ENCODE data around the gene KLHL18. TPM values are rescaled to one million over a fixed set of nuclear protein-coding genes. Genes with fewer than 3 reads are reported as not detected.

KLHL18 gene
- total RNA-seq (10.6 TPM), polyA plus RNA-seq (ENCODE audit: insufficient read depth in 1 of 8, insufficient read length in 8 of 8, low replicate concordance in 1 of 8) (10 to 100 TPM; 10.6 to 17.3 (median 14.8) TPM)
- long read RNA-seq, donor 1, full-length matches to known transcripts: 6 of 6 reads
- long read RNA-seq, donor 1, partial matches to known transcripts: 0 of 6 reads
- long read RNA-seq, donor 1, other reads (novel, unspliced or antisense): 0 of 6 reads
- long read RNA-seq, donor 2, partial matches to known transcripts: 0 of 1 reads
- long read RNA-seq, donor 2, other reads (novel, unspliced or antisense): 0 of 1 reads
- long read RNA-seq, donor 3, full-length matches to known transcripts: 1 of 1 reads
- long read RNA-seq, donor 3, partial matches to known transcripts: 0 of 1 reads
- long read RNA-seq, donor 3, other reads (novel, unspliced or antisense): 0 of 1 reads
- long read RNA-seq, donor 4, full-length matches to known transcripts: 8 of 8 reads
- long read RNA-seq, donor 4, partial matches to known transcripts: 0 of 8 reads
- long read RNA-seq, donor 4, other reads (novel, unspliced or antisense): 0 of 8 reads
- long read RNA-seq, donor 5, full-length matches to known transcripts: 17 of 45 reads
- long read RNA-seq, donor 5, partial matches to known transcripts: 28 of 45 reads
- long read RNA-seq, donor 5, other reads (novel, unspliced or antisense): 0 of 45 reads
- long read RNA-seq, donor 6, full-length matches to known transcripts: 12 of 24 reads
- long read RNA-seq, donor 6, partial matches to known transcripts: 0 of 24 reads
- long read RNA-seq, donor 6, other reads (novel, unspliced or antisense): 12 of 24 reads
- long read RNA-seq, donor 7, full-length matches to known transcripts: 6 of 6 reads
- long read RNA-seq, donor 7, partial matches to known transcripts: 0 of 6 reads
- long read RNA-seq, donor 7, other reads (novel, unspliced or antisense): 0 of 6 reads
- long read RNA-seq, donor 8, full-length matches to known transcripts: 5 of 5 reads
- long read RNA-seq, donor 8, partial matches to known transcripts: 0 of 5 reads
- long read RNA-seq, donor 8, other reads (novel, unspliced or antisense): 0 of 5 reads
- long read RNA-seq, donor 9, full-length matches to known transcripts: 10 of 10 reads
- long read RNA-seq, donor 9, partial matches to known transcripts: 0 of 10 reads
- long read RNA-seq, donor 9, other reads (novel, unspliced or antisense): 0 of 10 reads
- long read RNA-seq, donor 10, full-length matches to known transcripts: 12 of 12 reads
- long read RNA-seq, donor 10, partial matches to known transcripts: 0 of 12 reads
- long read RNA-seq, donor 10, other reads (novel, unspliced or antisense): 0 of 12 reads
- long read RNA-seq, donor 11, full-length matches to known transcripts: 4 of 4 reads
- long read RNA-seq, donor 11, partial matches to known transcripts: 0 of 4 reads
- long read RNA-seq, donor 11, other reads (novel, unspliced or antisense): 0 of 4 reads

DNA sequence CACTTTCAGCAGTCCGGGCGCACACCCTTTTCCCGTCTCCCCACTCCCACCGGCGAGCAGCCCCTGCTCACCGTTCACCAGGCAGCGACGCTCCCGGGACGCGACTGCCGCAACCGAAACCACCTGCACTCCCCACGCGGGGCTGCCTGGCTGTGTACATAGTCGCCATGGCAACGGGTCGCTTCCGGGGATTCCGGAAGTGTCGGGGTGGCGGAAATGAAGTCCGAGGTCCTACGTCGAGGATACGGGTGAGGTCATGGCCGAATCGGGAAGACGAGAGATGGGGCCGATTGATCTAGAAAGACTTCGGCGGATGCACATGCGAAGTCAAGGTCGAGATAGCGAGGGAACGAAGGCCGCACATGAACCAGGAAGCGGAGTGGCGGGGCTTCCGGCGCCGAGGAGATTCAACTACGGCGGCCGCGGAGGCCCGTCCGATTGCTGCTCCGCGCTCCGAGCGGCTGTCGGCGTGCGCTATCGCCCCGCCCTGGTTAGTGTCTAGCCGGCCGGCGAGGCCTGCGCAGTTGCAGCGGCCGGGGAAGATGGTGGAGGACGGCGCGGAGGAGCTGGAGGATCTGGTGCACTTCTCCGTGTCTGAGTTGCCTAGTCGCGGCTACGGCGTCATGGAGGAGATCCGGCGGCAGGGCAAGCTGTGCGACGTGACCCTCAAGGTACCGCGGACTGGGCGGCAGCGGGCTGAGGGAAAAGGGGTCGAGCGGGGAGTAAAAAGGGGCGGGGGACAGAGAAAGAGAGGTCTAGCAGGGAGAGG lies at the start of gene KLHL18, which contains the start of gene KIF9:
TSS of gene KLHL18 (plus strand) at position 521 of the 769 bp plus-strand sequence. CDS start at position 543, 22 bp downstream.
TSS of gene KIF9 (minus strand) at position 376 of the 769 bp plus-strand sequence. CDS start 5,425 bp downstream, outside the sequence.
- WGBS (ENCODE audit: insufficient coverage): under 1% methylated on average over 82 of the region's 82 CpGs
- peak within 1 kb of the TSS; percentile 99 for H3K27ac ChIP-seq (ENCODE audit: low read length)

DNA sequence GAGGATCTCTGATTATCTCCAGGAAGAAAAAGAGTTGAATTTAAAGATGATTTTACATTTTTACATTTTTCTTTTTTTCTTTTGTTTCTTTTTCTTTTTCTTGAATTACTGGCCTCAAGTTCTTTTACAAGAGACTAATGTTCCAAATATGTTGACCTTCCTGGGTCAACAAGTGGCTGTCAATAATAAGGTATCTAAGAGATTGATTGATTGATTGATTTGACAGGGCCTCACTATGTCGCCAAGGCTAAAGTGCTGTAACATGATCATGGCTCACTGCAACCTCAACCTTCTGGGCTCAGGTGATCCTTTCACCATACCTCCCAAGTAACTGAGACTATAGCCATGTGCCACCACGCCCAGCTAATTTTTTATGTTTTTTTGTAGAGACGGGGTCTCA lies 44.7 kb upstream of the KLHL18 start:
- Histone ChIP-seq H3K9me3 (replicated peaks; ENCODE audit: control insufficient read depth, low read depth, low read length) (no peaks in the 10 kb centered on the region), H3K4me1 (ENCODE audit: control insufficient read depth, insufficient read depth, low read length) (no peaks in the 10 kb centered on the region), H3K4me3 (ENCODE audit: low read length) (no peak overlapping the region), H3K36me3 (ENCODE audit: control insufficient read depth, insufficient read depth, low read length) (peaks cover under 1% of the 10 kb centered on the region), H3K27me3 (ENCODE audit: control insufficient read depth, insufficient read depth, low read length) (no peaks in the 10 kb centered on the region), H3K27ac (ENCODE audit: low read length) (no peak overlapping the region)
- no peak for DNase-seq
- WGBS (ENCODE audit: insufficient coverage): no CpG with 5 or more reads among the region's 3 CpGs

More for the DNA sequence above, at the start of gene KLHL18, which contains the start of gene KIF9:
- no peaks in the 10 kb centered on the region for H3K9me3 ChIP-seq (replicated peaks; ENCODE audit: control insufficient read depth, low read depth, low read length)
- no peaks in the 10 kb centered on the region for H3K27me3 ChIP-seq (ENCODE audit: control insufficient read depth, insufficient read depth, low read length)
- H3K4me1 ChIP-seq (ENCODE audit: control insufficient read depth, insufficient read depth, low read length): peaks cover 20% of the 10 kb centered on the region
- peak; percentile 98 for DNase-seq
- peaks cover 8% of the 10 kb centered on the region for H3K36me3 ChIP-seq (ENCODE audit: control insufficient read depth, insufficient read depth, low read length)
- H3K4me3 ChIP-seq (ENCODE audit: low read length): peak within 1 kb of the TSS; percentile 95

DNA sequence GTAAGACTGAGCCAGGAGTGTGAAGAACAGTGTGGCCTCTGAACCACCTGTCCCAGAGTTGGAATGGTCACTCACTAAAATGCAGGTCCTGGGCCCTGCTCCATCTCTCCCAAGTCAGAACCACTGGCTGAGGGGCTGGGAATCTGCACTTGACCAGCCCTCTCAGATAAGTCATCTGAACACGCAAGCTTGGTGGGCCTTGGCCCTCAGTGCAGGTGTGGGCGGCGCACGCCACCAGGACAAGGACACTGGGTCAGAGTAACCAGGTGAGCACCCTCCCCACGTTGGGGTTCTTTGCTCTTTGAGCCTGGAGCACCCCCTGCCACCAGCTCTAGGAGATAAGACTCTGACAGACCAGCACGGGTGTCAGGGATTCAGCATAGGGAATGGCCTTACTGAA lies 42.8 kb upstream of the KLHL18 start:
- H3K4me3 ChIP-seq (ENCODE audit: low read length): no peak overlapping the region
- no peaks in the 10 kb centered on the region for H3K27me3 ChIP-seq (ENCODE audit: control insufficient read depth, insufficient read depth, low read length)
- 81% methylated on average over 6 of the region's 6 CpGs for WGBS (ENCODE audit: insufficient coverage)
- H3K36me3 ChIP-seq (ENCODE audit: control insufficient read depth, insufficient read depth, low read length): peaks cover 3% of the 10 kb centered on the region
- no peak for DNase-seq
- no peaks in the 10 kb centered on the region for H3K9me3 ChIP-seq (replicated peaks; ENCODE audit: control insufficient read depth, low read depth, low read length)
- no peaks in the 10 kb centered on the region for H3K4me1 ChIP-seq (ENCODE audit: control insufficient read depth, insufficient read depth, low read length)
- H3K27ac ChIP-seq (ENCODE audit: low read length): no peak overlapping the region

DNA sequence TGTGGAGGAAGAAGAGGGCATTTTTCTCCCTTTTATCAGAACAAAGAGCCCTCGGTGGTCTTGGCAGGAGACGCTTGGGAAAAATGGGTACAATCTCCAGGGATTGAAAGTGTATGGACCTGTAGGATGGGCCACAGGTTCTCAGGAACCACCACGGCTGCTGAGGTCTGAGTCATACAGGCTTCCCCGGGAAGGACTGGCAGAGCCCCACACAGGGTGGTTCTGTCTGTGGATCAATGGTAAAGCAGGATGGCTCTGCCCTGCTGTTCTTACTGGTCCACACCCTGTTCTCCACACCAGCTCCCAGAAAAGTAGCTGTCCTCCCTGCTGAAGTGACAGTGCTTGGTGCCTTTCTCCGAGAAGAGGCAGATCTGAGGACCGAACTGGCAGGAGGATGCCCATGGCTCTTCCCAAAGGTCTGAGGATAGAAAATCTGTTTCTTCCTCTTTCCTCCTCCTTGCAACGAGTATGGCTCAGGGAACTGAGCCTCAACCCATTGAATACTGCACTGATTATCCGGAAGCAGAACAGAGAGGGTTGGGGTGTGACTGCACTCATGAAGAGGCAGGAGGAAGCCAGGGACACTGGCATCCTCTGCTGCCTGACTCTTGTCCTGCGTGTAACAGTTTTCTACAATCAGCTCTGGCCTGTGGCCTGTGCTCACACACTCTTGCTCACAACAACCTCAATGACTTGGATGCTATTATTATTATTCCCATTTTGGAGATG lies 39.2 kb upstream of the KLHL18 start:
- no peaks in the 10 kb centered on the region for H3K9me3 ChIP-seq (replicated peaks; ENCODE audit: control insufficient read depth, low read depth, low read length)
- no peaks in the 10 kb centered on the region for H3K27me3 ChIP-seq (ENCODE audit: control insufficient read depth, insufficient read depth, low read length)
- H3K36me3 ChIP-seq (ENCODE audit: control insufficient read depth, insufficient read depth, low read length): peaks cover 3% of the 10 kb centered on the region
- no peaks in the 10 kb centered on the region for H3K4me1 ChIP-seq (ENCODE audit: control insufficient read depth, insufficient read depth, low read length)
- peak; percentile 27 for DNase-seq
- no peak overlapping the region for H3K27ac ChIP-seq (ENCODE audit: low read length)
- H3K4me3 ChIP-seq (ENCODE audit: low read length): no peak overlapping the region
- 85% methylated on average over 3 of the region's 9 CpGs for WGBS (ENCODE audit: insufficient coverage)

DNA sequence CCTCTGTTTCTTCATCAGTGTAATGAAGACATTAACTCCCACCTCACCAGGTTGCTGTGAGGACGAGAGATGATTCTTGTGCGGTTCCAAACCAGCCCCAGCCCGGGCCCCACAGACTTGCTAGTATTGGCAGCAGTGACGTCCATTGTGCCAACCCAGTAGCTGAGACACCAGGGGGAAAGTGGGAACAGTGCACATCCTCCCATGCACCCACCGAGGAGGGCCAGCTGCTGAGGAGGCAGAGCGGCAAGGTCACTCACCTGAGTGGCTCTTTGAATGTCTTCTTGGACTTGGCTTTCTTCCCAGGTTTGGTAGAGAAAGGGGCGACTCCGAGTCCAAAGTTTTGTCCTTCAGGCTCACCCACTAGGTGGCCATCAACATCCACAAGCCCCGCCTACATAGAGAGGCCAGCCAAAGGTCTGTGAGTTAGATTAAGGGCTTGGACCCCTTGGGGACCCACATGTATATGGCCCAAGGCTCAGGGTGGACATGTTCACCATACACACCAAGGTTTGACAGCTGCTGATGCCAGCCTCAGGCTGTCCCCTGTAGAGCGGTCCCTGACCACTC lies 38.1 kb upstream of the KLHL18 start:
- peaks cover 3% of the 10 kb centered on the region for H3K36me3 ChIP-seq (ENCODE audit: control insufficient read depth, insufficient read depth, low read length)
- H3K27ac ChIP-seq (ENCODE audit: low read length): no peak overlapping the region
- H3K4me3 ChIP-seq (ENCODE audit: low read length): no peak overlapping the region
- H3K9me3 ChIP-seq (replicated peaks; ENCODE audit: control insufficient read depth, low read depth, low read length): no peaks in the 10 kb centered on the region
- WGBS (ENCODE audit: insufficient coverage): 95% methylated on average over 4 of the region's 10 CpGs
- H3K4me1 ChIP-seq (ENCODE audit: control insufficient read depth, insufficient read depth, low read length): no peaks in the 10 kb centered on the region
- no peaks in the 10 kb centered on the region for H3K27me3 ChIP-seq (ENCODE audit: control insufficient read depth, insufficient read depth, low read length)
- DNase-seq: no peak

DNA sequence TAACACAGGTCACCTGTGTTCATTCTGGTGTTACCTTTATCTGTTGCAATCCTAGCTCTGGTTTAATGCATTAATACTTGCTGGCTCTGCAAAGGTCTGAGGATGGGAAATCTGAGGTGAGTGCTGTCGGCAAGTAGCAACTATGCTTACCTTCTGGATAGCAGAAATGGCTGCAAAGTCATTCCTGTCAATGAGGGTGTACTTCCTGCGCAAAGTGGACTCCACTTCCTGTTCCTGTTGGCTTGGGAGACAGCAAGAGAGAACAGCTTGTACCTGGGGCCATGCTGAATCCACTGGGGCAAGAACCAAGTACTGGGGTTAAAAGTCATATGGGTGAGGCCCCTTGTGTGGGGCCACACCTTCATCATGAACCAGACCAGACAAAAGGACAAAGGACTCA lies 37.5 kb upstream of the KLHL18 start:
- no peak for DNase-seq
- no peaks in the 10 kb centered on the region for H3K27me3 ChIP-seq (ENCODE audit: control insufficient read depth, insufficient read depth, low read length)
- no peaks in the 10 kb centered on the region for H3K4me1 ChIP-seq (ENCODE audit: control insufficient read depth, insufficient read depth, low read length)
- peaks cover 3% of the 10 kb centered on the region for H3K36me3 ChIP-seq (ENCODE audit: control insufficient read depth, insufficient read depth, low read length)
- no peak overlapping the region for H3K27ac ChIP-seq (ENCODE audit: low read length)
- 100% methylated on average over 2 of the region's 2 CpGs for WGBS (ENCODE audit: insufficient coverage)
- H3K4me3 ChIP-seq (ENCODE audit: low read length): no peak overlapping the region
- no peaks in the 10 kb centered on the region for H3K9me3 ChIP-seq (replicated peaks; ENCODE audit: control insufficient read depth, low read depth, low read length)

DNA sequence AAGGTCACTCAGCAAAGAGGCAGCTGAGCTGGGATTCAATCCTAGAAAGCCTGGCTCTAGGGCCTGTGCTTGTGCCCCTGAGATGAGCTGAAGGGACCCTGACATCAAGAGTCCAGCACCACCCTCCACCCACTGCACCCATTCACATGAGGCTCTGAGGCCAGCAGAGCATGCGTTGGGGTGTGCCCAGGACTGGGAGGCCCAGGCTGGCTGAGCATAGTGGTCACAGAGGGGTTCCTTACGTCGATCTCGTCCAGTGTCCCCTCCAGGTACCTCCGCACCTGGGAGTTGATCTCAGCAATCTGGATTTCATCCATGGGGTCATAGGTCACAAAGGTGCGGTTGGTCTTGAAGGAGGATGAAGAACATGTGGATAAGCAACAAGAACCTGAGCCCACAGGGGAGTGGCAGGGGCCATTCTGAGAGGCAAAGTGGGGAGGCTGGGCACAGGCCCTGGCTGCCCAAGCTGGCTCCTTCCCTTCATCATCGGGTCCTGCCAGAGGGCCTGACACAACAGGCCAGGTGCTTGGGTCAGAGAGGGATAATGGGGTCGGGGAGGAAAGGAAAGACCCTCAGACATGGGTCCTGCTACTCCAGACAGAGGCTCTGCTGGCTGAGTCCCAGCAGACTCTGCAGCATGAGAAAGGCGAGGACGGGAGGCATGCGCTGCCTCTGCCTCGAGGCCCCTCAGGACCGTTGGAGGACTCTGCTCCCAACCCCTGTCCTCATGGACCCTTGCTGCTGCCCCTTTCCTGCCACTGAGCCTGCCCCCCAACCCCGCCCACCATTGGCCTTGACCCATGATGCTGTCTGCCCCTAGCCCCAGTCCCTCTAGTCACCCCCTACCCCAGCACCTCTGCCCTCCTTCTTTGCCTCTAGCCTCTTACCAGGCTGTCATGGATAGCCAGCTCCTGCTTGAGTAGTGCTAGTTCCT lies 35.3 kb upstream of the KLHL18 start:
- Histone ChIP-seq H3K4me1 (ENCODE audit: control insufficient read depth, insufficient read depth, low read length) (no peaks in the 10 kb centered on the region), H3K27ac (ENCODE audit: low read length) (no peak overlapping the region), H3K27me3 (ENCODE audit: control insufficient read depth, insufficient read depth, low read length) (no peaks in the 10 kb centered on the region), H3K36me3 (ENCODE audit: control insufficient read depth, insufficient read depth, low read length) (peaks cover 3% of the 10 kb centered on the region), H3K4me3 (ENCODE audit: low read length) (no peak overlapping the region), H3K9me3 (replicated peaks; ENCODE audit: control insufficient read depth, low read depth, low read length) (no peaks in the 10 kb centered on the region)
- whole genome bisulfite sequencing (ENCODE audit: insufficient coverage): 88% methylated on average over 14 of the region's 14 CpGs
- no peak for DNase-seq

All from muscle of leg (tissue), 16 donors.